NCI-H1417 treated with DMSO at 0.1 percent for 48 hours (cell line): ENCODE results near the gene PML.
"Not testable (repeated sequence)": the region's sequence is repeated elsewhere in the genome, so short reads cannot be mapped to it uniquely, and the experiment has no call there.

Experiments
- DNase-seq: peaks from one replicate; lab custom pipeline; 2025; lab: John Stamatoyannopoulos, UW

PML gene

DNA sequence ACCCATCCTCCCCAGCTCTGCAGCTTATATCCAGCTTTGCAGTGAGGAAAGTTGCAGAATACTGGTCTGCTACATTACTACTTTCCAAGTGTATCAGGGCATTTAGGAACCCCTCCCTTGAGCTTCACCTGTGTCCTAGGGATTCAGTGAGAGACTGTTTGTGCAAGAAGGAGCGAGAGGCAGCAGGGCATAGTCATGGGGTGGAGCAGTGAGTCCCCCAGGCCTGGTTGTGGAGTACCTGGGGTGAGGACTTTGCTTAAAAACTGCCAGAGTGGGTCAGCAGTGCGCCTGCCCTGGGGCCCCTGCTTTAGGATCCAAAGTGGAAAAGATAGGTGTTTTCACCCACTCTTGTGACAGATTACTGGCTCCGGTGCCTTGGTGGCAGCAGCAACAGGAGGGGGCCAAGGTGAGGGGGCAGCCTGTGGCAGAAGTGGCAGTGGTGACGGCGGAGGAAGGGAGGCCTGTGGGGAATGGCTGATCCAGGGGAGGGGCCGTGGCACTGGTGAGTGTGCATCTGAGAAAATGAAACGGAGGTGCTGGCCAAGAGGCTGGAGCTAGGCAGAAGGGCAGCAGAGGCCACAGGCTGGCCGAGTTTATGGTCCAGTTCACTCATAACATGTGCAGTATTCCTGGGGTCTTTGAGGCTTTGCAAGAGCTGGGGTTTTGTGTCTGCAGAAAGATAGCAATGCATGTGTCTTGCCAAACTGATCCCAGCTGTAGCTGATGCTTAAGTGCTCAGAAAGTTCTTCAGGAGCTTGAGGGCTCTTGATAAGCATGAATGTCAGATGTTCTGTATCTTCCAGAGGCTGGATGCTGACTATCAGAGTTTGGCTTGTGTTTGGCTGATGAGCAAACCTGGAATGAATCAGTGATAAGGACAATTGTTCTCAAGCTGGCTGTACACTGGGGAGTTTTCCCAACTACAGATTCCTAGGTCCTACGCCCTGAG lies 44.5 kb downstream of the PML start:
- DNase-seq: no peak

GRCh38 chr15:74039656-74040010 lies 45.1 kb downstream of the PML start:
- DNase-seq: no peak

DNA sequence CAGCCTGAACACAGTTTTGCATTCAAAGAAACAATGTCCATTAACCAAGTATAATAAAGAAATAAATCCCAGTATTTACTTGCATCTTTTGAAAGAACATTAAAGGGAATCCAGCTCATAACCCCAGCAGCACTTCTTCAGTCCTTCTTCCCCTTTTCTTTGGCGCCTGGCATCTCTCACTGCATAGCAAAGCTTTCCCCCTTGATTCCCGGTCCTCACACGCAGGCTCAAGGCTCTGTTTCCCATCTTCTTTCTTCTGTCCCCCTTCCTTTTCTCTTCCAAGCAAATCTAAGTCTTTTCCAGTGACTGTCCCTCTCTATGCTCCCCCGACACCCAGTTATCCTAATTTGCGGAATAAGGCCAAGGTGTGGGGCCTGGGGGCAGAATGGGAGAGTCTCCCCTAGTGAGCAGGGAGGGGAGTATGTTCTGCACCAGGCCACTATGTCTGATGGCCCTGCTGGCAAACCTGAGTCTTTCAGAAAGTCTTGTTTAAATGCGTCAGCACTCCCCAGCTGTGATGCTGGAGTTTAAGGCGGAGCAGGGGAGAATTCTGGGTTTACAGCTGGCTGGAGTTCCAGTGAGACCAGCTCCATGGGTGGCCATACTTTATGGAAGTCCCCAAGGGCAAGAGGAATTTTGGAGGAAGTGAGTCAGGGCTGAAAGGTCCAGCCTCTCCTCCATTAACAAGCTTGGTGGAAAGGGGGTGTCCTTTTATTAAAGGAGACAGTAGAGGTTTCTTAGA lies 45.8 kb downstream of the PML start:
- no peak for DNase-seq

DNA sequence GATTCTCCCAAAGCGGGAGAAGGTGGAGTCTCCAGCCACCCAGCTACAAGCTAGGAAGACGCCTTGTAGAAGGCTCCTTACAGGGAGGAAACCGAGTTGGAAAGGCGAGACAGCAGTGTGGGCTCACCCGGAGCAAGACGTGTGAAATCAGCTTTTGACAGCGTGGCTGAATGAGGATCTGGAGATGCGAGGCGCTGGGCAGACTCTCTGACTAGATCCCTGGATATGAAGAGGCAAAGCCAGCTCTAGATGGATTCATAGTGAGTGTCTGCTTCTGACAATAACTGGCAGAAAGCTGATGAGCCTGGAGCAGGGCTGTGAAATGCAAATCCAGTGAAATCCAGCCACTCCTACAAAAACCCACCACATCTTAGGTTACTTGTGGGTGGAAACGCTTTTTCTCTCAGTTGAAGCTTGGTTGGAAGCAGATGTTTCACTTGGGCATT lies 46.8 kb downstream of the PML start:
- no peak for DNase-seq

GRCh38 chr15:74041777-74042435 lies 47.4 kb downstream of the PML start:
- no peak for DNase-seq

DNA sequence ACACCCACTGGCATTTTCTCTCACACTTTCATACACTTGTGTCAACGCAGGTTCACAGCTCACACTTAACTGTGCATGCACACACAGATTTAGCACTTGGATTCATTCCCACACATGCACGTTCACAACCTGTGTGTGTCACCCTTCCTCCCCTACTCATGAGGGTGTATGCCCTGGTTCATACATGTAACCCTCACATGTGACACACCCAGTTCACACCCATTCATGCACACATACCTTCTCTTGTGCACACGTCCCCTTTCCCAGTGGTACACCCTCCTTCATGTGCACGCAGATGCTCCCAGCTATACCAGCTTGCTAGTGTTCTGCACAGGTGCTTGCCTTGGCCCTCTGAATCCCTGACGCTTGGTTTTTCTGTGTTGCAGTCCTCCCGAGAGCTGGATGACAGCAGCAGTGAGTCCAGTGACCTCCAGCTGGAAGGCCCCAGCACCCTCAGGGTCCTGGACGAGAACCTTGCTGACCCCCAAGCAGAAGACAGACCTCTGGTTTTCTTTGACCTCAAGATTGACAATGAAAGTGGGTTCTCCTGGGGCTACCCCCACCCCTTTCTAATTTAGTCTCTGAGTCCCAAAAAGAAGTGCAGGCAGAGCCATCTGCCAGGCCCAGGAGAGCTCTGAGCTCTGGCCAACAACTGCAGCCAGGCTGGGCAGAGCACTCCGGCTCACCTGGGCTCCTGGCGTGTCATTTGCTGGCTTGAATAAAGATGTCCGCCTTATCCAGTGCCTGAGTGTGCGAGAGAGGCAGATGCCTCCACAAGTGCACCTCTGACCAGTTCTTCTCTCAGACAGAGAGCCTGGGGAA lies 48.3 kb downstream of the PML start:
- DNase-seq: no peak

GRCh38 chr15:74043425-74044266 lies 49.1 kb downstream of the PML start:
- no peak for DNase-seq

GRCh38 chr15:74044267-74045110 lies 50.0 kb downstream of the PML start:
- no peak for DNase-seq

GRCh38 chr15:74045184-74045583 lies 50.7 kb downstream of the PML start:
- DNase-seq: no peak

- DNase-seq: no peak
These were observed 51.2 kb downstream of the PML start for GRCh38 chr15:74045636-74046274.

DNA sequence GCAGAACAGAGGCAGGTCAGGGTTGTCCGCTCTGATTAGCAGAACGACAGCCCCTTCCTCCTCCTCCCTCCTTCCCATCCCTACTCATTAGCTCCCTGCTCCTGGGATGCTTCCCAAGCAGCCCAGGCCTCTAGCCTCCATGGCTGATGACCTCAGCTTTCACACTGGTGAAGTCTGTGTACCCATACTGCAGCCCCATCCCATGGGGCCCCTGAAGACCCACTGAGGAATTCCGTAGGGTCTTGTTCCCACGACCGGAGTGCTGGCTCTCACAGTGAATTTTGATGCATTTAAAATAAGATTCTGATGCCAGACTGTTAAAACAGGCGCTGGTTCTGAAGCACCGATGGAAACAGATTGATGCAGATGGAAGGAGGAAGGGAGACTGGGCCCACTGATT lies 51.8 kb downstream of the PML start:
- DNase-seq: no peak

DNA sequence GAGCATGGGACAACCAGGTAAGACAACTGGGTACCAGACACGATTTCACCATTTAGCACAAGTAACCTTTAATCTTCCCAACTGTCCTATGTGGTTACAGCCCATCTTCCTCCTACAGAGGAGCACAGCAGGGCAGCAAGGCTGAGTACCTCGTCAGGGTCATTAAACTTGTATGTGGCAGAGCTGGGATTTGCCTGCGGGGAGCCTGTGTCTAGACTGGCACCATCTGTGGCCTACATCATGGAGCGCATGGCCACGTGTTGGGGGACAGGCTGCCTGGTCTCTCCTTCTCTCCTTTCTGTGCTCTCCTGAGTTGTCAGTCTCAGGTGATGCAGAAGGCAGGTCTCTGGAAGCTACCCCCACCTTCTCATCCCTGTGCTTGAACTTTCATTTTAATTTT lies 55.6 kb downstream of the PML start:
- DNase-seq: no peak

- no peak for DNase-seq
These were observed 56.2 kb downstream of the PML start for GRCh38 chr15:74050556-74051234.

DNA sequence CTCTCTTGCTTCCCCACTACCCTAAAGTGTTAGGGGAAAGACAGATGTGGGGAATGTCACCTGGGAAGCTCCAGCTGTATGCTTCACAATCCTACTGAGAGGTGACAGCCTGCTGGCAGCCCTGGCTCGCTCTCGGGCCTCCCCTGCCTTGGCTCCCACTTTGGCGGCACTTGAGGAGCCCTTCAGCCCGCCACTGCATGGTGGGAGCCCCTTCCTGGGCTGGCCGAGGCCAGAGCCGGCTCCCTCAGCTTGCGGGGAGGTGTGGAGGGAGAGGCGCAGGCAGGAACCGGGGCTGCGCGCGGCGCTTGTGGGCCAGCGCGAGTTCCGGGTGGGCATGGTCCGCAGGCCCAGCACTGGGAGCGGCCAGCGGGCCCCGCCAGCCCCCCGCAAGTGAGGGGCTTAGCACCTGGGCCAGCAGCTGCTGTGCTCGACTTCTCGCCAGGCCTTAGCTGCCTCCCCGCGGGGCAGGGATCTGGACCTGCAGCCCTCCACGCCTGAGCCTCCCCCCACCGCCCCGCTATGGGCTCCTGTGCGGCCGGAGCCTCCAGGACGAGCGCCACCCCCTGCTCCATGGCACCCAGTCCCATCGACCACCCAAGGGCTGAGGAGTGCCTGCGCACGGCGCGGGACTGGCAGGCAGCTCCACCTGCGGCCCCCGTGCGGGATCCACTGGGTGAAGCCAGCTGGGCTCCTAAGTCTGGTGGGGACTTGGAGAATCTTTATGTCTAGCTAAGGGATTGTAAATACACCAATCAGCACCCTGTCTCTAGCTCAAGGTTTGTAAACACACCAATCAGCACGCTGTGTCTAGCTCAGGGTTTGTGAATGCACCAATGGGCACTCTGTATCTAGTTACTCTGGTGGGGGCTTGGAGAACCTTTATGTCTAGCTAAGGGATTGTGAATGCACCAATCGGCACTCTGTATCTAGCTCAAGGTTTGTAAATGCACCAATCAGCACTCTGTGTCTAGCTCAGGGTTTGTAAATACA lies 58.0 kb downstream of the PML start:
- not testable (repeated sequence) for DNase-seq

- DNase-seq: no peak
These were observed 59.0 kb downstream of the PML start for GRCh38 chr15:74053517-74053916.

- DNase-seq: peak; percentile 29
These were observed 59.5 kb downstream of the PML start for GRCh38 chr15:74053941-74054529.

DNA sequence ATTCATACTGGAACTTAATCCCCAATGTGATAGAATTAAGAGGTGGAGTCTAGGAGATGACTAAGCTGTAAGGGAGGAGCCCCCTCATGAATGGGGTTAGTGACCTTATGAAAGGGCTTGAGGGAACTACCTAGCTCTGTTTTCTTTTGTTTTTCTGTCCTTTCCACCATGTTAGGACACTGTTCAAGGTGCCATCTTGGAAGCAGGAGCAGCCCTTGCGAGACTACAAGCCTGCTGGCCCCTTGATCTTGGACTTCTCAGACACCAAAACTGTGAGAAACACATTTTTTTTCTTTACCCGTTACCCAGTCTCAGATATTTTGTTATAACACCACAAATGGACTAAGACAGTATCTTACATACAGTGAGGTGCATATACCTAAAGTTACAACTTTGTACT lies 61.3 kb downstream of the PML start:
- DNase-seq: no peak
